HG03342 (cell line): Measurements from ENCODE around the gene GPR12.
"Not testable (repeated sequence)": the region's sequence is repeated elsewhere in the genome, so short reads cannot be mapped to it uniquely, and the experiment has no call there.

Source experiments
- ATAC-seq: cut with Tn5 transposase; IDR thresholded peaks from one replicate; pipeline ENCODE4 v1.9.1; 2021; ENCODE audit warnings: mild to moderate bottlenecking, moderate library complexity; ENCODE audit not compliant: unreplicated experiment

Gene GPR12

DNA sequence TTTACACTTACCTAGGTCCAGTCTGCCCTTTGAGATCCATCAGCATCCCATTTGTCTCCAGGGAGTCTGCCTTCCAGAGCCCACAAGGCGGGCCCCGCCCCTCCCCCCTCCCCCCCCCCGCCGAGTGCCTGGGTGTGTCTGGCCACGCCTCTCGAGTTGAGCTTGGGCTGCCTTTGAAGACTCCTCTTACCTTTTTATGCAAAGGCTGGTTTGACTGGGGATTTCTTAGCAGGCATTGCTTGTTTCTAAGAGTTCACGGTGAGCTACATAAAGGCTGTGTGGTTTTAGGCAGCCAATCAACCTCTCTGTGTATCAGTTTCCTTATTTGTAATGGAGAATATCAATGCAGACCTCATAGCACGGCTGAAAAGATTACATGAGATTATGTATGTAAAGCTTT is 11.3 kb downstream of the GPR12 start:
- no peak for ATAC-seq

DNA sequence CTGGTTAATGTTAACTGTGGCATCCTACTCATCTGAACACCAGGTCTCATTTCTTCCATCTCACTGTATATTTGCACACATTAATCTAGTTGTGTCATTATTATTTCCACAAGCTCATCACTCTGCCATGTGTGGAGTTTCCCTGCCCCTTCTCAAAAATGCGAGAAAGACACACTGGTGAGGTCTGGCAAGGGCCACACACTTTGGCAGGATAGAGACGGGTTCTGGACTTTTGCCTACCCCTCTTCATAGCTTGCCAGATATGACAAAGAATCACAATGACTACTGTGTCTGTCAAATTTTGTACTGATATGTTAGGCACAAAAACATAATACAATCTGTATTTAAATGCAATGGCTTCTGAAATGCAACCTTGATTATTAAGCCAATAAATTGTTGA is 12.9 kb downstream of the GPR12 start:
- no peak for ATAC-seq

DNA sequence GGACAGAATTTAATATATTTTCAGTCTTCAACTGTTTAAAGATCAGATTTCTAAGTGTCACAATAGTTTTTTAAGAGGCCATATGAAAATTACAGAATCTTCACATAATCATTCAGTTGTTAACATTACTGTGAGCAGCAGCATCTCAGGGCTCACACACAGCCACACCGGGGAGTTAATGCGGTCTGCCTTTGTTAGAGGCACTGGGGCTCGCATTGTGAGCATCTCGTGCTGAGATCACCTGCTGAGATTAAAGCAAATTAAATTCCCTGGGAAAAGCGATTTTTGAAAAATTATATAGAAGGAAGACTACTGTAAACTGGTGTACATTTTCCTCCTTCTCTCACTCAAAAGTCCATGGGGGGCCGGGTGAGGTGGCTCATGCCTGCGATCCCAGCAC is 16.6 kb downstream of the GPR12 start:
- no peak for ATAC-seq

DNA sequence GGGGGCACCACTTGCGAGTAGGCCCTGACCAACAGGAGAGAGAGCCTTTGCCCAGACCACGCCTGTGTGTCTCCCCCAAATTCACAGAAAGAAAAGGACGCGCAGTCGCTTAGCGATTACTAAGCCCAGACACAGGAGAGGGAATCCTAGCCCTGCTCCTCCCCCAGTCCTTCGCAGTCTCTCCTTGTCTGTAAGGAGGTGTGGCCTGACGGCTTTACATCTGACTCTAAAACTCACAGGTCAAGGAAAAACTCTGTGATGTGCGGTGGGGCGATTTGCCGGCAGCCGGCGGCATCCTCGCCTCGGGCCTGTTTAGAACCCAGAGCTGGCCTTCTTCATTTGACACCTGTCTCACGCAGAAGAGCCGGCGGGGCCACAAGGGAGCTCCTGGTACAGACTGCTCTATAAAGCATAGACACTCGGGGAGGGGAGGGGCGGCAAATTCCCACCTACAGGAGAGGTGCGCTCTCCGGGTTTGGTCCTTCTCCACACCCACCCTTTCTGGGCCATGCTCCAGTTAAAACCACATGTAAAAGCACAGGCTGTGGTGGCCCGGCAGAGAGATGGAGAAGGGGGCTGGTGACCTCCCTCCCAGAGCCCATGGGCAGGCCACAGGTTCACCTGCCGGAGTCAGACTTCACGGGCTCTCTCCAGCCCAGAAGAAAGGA is 17.8 kb downstream of the GPR12 start:
- ATAC-seq, result no peak

DNA sequence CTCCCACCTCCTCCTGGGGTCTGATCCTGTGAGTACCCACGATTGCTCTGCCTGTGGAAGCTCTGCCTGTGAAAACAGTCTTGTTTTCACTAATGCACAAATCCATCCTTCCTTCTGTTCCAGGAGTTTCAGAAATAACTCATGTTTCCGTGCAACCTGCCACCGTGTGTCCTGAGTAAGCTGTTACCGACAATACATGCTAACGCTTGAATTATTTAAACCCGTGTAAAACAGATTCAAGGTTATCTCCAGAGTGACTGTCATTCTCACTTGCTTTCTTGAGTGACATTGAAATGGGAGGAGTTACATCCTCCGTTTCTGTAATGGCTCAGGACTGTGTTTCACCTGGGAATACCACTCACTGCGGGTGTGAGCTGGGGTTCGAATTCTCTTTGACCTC is 24.9 kb downstream of the GPR12 start:
- ATAC-seq, result no peak

DNA sequence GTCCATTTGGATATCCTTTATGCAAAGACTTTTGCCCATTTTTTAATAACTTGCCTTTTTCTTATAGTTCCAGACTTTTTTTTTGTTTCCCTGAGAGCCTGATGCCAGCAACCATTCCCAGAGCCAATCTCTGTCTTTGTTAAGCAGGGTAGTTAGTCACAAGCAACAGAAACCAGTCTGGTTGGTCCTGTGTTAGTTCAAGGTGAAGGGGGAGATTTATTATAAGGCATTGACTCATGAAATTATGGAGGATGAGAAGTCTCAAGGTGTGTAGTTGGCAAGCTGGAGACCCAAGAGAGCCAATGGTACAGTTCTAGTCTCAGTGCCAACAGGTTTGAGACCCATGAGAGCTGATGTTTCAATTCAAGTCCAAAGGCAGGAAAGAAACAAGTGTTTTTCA is 33.0 kb downstream of the GPR12 start:
- no peak for ATAC-seq

DNA sequence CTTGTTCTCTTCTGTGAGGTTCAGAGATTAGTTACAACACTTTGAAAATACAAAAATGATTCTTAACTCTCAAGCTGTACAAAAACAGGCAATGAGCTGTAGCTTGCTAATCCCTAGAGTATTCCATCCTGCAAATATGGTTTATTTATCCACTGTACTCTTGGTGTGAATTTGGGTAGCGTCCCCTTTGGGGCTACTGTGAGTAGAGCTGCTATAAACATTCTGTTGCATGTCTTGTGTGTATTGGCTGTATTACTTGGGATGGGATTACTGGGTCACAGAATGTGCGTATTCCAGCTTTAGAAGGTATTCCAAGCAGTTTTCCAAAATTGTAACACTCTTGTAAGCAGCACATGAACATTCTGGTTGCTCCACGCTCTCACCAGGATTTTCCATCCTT is 33.5 kb downstream of the GPR12 start:
- no peak for ATAC-seq

DNA sequence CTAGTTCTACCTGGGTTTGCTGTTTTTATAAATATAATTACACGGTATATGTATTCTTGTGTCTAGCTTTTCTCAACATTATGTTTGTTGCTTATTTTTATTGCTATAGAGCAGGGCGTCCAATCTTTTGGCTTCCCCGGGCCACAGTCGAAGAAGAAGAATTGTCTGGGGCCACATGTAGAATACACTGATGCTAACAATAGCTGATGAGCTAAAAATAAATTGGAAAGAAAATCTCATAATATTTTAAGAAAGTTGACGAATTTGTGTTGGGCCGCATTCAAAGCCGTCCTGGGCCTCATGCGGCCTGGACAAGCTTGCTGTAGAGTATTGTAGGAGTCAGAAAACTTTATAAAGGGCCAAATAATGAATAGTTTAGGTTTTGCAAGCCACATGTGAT is 33.9 kb downstream of the GPR12 start:
- no peak for ATAC-seq

DNA sequence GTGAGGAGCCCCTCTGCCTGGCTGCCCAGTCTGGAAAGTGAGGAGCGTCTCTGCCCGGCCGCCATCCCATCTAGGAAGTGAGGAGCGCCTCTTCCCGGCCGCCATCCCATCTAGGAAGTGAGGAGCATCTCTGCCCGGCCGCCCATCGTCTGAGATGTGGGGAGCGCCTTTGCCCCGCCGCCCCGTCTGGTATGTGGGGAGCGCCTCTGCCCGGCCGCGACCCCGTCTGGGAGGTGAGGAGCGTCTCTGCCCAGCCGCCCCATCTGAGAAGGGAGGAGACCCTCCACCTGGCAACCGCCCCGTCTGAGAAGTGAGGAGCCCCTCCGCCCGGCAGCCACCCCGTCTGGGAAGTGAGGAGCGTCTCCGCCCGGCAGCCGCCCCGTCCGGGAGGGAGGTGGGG is 37.0 kb downstream of the GPR12 start:
- not testable (repeated sequence) for ATAC-seq

DNA sequence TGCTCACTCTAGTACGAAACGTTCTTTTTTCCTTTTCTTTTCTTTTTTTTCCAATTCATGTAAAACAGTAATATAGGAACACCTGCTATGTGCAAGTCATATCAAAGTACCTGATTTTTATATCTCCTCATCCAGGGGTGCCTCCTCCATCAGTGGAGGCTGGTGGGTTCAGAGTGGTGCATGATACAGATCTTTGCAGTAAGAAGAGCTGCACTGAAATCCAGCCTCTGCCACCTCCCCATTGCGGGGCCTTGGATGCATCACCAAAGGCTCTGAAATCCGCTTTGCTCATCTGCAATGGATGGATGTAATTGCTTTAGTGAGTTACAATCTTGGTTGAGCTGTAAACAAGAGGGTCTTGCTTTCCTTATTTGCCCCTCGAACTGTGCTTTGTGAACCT is 38.3 kb downstream of the GPR12 start:
- no peak for ATAC-seq

DNA sequence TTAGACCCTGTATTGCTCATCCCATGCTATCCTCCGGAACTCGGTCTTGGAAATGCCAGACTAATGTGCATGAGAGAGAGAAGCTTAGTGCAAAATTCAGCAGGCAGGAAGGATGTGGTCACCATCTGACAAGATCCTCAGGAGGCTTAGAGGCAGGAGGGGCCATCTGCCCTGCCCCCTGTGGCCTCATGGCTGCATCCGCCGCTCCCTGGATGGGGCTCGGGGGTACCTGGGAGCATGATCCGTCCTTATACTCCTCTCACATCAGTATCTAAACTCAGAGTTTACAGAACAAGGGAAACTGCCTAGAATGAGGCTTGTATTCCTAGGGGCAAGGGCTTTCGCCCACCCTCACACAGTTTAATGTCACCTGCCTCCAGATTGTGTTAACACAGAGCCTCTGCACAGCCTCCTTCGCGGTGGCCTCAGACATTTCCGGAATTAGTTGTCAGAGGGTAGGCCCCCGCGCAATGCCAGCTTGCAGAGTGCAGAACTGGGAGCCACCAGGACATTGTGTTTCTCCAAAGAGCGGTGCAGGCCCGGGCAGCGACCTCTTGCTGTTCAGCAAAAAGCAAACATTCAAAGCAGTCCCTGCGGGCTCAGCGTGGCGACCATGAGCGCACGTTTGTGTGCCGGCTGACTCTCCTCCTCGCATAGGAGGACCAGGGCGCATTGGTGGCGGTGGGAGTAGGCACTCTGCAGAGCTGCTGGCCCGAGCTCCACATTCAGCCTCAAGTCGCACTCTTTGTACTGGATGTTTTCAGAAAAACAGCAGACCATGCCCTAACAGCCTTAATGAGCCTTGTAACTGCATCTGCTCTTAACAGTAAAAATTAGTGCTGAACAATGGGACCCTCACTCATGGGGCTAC is 39.1 kb downstream of the GPR12 start:
- ATAC-seq, result no peak

DNA sequence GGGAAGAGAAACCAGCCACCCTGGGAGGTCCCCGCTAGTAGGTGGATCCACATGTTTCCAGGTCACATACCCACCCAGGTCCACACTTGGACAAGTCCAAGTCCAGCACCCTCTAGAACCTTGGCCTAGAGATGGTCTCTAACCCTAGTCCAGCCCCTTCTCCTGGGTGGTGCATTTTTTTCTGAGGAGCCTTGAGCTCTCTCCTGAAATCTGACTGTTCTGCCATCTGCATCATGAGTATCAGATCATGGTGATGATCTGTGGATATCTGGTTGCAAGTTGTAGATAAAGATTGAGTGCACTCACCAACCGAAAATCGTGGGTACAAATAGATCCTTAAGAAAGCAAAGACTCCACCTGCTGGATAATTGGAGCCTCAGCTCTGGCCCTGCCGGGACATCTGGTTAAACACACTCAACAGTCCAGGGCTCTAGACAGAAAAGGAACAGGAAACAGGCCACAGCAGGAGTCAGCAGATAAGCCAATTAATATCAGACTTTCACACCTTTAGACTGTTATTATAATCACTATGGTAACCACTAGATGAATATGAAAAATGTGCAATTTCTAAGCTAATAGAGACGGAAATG is 41.1 kb downstream of the GPR12 start:
- no peak for ATAC-seq

DNA sequence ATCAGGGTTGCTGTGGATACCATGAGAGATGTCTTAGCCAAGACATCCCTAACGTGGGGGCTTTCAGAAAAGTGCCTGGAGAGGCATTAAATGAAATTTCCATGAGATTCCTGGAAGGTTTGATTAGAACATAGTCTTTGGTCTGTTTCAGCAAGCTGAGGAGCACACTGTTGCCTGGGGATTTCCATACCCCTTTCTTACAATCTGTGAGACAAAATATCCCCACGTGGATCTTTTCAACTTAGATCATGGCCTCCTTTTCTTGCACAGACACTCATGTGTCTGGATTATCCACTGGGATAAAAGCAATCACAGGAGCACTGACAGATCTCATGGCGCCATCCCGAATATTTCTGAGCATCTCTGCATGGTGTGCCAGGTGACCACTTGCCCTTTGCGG is 41.7 kb downstream of the GPR12 start:
- no peak for ATAC-seq

DNA sequence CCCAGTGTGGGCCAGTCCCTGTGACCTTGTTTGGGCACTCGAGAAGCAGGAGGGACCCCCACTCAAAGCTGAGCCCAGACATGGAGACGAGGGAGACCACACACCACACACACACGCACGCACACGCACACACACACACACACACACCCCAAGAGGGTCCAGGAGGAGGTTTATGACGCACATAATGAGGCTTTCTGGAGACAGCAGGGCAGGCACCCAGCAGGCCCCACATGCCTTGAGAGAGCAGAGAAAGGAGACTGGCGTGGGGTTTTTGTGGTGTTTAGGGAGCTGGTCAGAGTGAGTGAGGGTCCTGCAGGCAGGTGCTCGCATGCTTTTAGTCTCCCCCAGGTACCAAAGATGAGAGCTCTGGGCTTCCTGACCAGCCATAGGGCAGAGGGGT is 42.4 kb downstream of the GPR12 start:
- ATAC-seq, result no peak

DNA sequence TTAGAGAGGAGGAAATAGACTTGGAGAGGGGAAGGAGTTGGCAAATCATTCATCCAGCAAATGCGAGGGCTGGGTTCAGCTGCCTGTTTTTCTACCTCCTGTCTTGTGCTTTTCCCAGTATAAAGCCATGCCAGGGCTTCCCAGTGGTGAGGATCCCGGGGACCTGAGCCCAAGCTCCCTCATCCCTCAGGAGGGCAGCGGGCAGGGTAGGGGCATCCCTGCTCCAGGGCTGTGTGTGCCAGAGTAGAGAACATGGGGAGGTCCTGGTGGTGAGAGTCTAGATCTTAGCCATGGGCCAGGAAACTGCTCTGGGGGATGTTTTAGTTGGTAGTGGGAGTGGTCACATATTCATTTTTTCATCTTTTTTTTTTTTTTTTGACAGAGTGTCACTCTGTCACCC is 43.6 kb downstream of the GPR12 start:
- ATAC-seq, result no peak

DNA sequence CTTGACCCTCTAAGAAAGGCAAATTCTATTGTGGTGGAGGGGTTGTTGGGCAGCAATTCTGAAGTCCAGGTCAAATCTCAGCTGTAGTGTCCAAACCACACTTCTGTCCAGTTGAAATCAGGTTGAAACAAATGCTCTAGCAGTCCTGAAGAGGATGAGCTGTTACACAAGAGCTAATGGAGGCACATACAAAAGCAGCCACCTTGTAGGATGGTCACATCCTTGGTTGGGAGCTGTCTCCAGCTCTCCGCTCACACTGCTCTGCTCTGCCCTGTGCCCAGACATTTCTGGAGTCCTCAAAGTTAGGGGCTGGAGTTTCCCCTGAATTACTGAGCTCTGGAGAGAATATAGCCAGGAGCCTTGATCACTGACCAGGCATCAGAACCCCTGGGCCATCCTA is 47.2 kb downstream of the GPR12 start:
- ATAC-seq, result no peak

DNA sequence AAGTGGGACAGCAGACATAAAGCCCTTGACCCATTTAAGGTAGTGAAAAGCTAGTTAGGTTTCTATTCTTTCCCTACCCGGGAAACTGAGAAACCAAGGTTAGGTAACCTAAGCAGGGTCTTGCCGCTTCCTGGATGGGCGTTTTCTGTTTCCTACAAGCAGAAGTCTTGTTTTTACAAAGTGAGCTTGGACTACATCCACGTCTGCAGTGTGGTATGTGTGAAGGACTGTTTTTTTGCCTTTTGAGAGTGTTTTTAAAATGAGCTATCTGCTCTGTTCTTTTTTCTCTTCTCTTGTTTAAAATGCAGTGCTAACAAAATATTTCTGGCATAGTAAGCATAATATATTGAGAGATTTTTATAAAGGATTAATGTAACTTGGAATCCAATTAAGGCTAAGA is 49.4 kb downstream of the GPR12 start:
- ATAC-seq, result no peak

DNA sequence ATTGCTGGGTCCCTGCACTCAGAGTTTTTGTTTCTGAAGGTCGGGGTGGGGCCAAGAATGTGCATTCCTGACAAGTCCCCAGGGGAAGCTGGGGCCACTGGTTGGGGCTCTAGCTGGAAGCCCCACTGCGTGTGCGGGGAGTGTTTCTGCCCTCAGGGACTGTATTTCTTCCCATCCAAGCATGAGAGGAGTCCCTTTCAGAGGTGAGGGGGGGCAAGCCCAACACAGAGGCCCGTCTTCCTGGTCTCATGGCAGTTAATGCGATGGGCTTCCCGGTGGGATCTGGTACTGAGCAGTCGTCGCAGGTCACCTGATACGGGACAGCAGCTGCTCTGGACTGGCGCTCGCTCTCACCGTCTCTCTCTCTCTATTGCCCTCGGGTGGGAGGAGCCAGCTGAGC is 50.4 kb downstream of the GPR12 start:
- ATAC-seq, result no peak

DNA sequence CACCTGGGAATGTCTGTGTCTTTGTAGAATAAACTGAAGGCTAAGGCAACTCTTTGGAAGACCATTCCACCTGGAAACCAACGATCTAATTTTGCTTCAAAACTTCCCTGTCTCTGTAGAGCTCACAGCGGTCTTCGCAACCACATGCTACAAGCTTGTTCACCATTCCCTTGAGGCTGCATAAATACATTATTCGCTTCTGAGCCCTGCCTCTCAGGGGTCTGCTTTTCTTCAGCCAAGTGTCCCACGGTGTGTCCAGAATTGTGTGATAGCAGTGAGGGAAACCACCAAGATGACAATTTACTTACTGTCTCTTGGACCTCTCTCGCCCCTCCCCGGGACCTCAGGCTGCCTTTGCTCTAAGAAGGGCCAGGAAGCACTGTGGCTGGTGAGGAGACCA is 51.1 kb downstream of the GPR12 start:
- ATAC-seq, result no peak

DNA sequence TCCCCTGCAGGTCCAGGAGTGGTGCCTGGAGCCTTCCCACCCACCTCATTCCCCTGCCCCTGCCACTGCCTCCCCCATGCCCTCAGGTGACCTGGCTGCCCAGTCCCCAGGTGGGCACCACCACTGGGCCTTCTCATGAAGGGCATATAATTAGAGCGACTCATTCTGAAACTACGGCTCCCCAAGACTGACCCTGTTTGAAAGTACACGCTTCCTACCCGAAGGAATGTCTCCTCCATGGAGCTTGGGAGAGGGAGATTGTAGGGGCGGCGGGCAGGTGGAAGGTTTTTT is 52.6 kb downstream of the GPR12 start:
- ATAC-seq, result no peak

DNA sequence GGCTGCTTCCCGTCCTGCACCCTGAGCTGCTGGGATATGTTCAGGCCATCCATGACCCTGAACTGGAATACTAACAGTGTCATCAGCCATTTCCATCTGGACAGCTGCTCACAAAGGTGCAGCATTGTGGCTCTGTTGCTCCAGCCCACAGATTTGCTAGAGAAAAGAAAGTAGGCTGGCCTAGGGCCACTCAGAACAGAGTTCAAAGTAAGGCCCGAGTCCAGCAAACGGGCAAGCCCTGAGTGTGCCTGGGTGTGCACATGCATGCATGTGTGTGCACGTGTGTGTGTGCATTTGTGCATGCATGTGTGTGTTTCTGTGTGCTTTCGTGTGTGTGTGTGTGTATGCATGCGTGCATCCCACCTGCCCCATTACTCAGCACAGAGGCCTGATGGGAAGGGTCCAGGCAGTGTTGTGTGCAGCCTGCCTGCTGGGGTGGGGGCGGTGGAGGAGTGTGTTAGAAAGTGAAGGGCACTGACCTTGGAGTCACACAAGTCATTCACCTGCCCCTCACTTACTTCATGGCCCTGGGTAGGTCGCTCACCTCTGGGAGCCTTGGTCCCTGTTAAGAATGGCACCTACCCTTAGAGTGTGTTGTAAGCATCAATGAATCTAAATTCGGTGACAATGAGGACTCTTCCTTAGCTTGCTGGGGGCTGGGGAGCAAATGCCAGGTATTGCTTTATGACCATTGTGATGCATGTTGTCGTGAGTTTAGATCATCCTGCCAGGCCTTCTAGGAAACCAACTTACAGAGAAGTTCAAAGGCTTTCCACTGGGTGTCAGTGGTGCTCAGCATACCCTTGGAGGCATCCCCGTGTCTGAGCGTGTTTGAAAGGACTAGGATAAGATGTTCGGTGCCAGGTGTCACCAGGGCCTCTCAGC is 53.2 kb downstream of the GPR12 start:
- ATAC-seq, result no peak
